EL (cell line): Measurements from ENCODE around the gene PIEZO2.
"Not testable (repeated sequence)": the region's sequence is repeated elsewhere in the genome, so short reads cannot be mapped to it uniquely, and the experiment has no call there.

Experiments used
- DNase-seq: peaks from one replicate; pipeline ENCODE4 v3.0.0-alpha.2; 2016

The PIEZO2 gene

GRCh38 chr18:10923551-10924070 is 225.8 kb downstream of the PIEZO2 start:
- peak; percentile 67 for DNase-seq

GRCh38 chr18:10923141-10923540 is 226.2 kb downstream of the PIEZO2 start:
- DNase-seq: peak; percentile 25

GRCh38 chr18:10922712-10923111 is 226.7 kb downstream of the PIEZO2 start:
- DNase-seq: not testable (repeated sequence)

GRCh38 chr18:10920309-10920708 is 229.1 kb downstream of the PIEZO2 start:
- not testable (repeated sequence) for DNase-seq

- no peak for DNase-seq
Observed at GRCh38 chr18:10919851-10920250, 229.5 kb downstream of the PIEZO2 start.

- no peak for DNase-seq
Observed at GRCh38 chr18:10916865-10917264, 232.5 kb downstream of the PIEZO2 start.

GRCh38 chr18:10916387-10916786 is 233.0 kb downstream of the PIEZO2 start:
- DNase-seq: no peak

- DNase-seq: not testable (repeated sequence)
Observed at GRCh38 chr18:10915748-10916147, 233.6 kb downstream of the PIEZO2 start.

- not testable (repeated sequence) for DNase-seq
Observed at GRCh38 chr18:10914610-10915009, 234.8 kb downstream of the PIEZO2 start.

- DNase-seq: peak; percentile 38
Observed at GRCh38 chr18:10913919-10914318, 235.4 kb downstream of the PIEZO2 start.

GRCh38 chr18:10912790-10913545 is 236.4 kb downstream of the PIEZO2 start:
- peak; percentile 90 for DNase-seq

GRCh38 chr18:10909724-10910123 is 239.6 kb downstream of the PIEZO2 start:
- DNase-seq: no peak

GRCh38 chr18:10908760-10909159 is 240.6 kb downstream of the PIEZO2 start:
- no peak for DNase-seq

- DNase-seq: no peak
Observed at GRCh38 chr18:10907749-10908148, 241.6 kb downstream of the PIEZO2 start.

GRCh38 chr18:10901329-10901728 is 248.0 kb downstream of the PIEZO2 start:
- DNase-seq: no peak

- no peak for DNase-seq
Observed at GRCh38 chr18:10900435-10900834, 248.9 kb downstream of the PIEZO2 start.

- no peak for DNase-seq
Observed at GRCh38 chr18:10899481-10899880, 249.9 kb downstream of the PIEZO2 start.

- DNase-seq: no peak
Observed at GRCh38 chr18:10898417-10898974, 250.9 kb downstream of the PIEZO2 start.

GRCh38 chr18:10896851-10897250 is 252.5 kb downstream of the PIEZO2 start:
- DNase-seq: peak; percentile 4

GRCh38 chr18:10895976-10896375 is 253.4 kb downstream of the PIEZO2 start:
- peak; percentile 9 for DNase-seq

- no peak for DNase-seq
Observed at GRCh38 chr18:10894501-10894900, 254.9 kb downstream of the PIEZO2 start.

GRCh38 chr18:10893761-10894160 is 255.6 kb downstream of the PIEZO2 start:
- DNase-seq: no peak

GRCh38 chr18:10893196-10893595 is 256.2 kb downstream of the PIEZO2 start:
- DNase-seq: no peak

GRCh38 chr18:10892786-10893185 is 256.6 kb downstream of the PIEZO2 start:
- DNase-seq: peak; percentile 9
